Thyroid gland (tissue), 4 donors: ENCODE results near the gene GLOD4.

Experiments
- POLR2A ChIP-seq, 2 donors: fragments of 450-650 bp; IDR thresholded peaks; one replicate each; pipeline ENCODE4 v1.6.1; 2017; ENCODE audit warnings: antibody characterized with exemption in 2 of 2, mild to moderate bottlenecking in 2 of 2, moderate library complexity in 1 of 2
- TF ChIP-seq, protein P1 (sequence below), 6 experiments: fragments of 200-600 bp in 3 of 6; fragments of 450-650 bp in 3 of 6; sonication (generic) in 3 of 6; IDR thresholded peaks; one replicate each; pipeline ENCODE4 v1.5.1; 2016 to 2019; ENCODE audit warnings: antibody characterized with exemption in 6 of 6, mild to moderate bottlenecking in 2 of 6, inconsistent platforms in 1 of 6, moderate library complexity in 1 of 6

DNA sequence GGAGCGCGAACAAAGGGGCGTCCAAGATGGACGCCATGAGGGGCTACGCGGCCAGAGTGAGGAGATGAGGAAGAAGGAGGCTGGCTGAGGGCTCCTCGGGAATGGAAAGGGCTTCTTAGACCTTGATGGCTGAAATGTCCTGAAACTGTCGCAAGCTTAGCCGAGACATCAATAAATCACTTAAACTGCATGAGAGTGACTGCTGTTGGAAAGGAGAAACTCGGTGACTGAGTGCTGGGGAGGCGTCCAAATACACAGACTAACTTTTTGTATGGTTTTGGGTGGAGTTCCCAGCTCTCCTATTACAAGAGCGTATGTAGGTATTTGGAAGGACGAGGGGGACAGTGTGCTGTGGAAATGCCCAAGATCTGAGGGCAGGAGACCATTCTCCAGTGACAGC, 28.7 kb downstream of the GLOD4 start:
- TF ChIP-seq, protein P1, sequence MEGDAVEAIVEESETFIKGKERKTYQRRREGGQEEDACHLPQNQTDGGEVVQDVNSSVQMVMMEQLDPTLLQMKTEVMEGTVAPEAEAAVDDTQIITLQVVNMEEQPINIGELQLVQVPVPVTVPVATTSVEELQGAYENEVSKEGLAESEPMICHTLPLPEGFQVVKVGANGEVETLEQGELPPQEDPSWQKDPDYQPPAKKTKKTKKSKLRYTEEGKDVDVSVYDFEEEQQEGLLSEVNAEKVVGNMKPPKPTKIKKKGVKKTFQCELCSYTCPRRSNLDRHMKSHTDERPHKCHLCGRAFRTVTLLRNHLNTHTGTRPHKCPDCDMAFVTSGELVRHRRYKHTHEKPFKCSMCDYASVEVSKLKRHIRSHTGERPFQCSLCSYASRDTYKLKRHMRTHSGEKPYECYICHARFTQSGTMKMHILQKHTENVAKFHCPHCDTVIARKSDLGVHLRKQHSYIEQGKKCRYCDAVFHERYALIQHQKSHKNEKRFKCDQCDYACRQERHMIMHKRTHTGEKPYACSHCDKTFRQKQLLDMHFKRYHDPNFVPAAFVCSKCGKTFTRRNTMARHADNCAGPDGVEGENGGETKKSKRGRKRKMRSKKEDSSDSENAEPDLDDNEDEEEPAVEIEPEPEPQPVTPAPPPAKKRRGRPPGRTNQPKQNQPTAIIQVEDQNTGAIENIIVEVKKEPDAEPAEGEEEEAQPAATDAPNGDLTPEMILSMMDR (IDR thresholded peaks at IDR 0.05), result no peak
- no peak for TF ChIP-seq POLR2A (IDR thresholded peaks at IDR 0.05)
